ENCODE results near the gene TRAPPC3L. TPM values are rescaled to one million over a fixed set of nuclear protein-coding genes. Genes with fewer than 3 reads are reported as not detected.

Gene TRAPPC3L
- total and polyA plus RNA-seq, 2 of the 8 experiments (the other 6 are each of a cell fraction or from before 2014, with no cell fraction given) = not detected

DNA sequence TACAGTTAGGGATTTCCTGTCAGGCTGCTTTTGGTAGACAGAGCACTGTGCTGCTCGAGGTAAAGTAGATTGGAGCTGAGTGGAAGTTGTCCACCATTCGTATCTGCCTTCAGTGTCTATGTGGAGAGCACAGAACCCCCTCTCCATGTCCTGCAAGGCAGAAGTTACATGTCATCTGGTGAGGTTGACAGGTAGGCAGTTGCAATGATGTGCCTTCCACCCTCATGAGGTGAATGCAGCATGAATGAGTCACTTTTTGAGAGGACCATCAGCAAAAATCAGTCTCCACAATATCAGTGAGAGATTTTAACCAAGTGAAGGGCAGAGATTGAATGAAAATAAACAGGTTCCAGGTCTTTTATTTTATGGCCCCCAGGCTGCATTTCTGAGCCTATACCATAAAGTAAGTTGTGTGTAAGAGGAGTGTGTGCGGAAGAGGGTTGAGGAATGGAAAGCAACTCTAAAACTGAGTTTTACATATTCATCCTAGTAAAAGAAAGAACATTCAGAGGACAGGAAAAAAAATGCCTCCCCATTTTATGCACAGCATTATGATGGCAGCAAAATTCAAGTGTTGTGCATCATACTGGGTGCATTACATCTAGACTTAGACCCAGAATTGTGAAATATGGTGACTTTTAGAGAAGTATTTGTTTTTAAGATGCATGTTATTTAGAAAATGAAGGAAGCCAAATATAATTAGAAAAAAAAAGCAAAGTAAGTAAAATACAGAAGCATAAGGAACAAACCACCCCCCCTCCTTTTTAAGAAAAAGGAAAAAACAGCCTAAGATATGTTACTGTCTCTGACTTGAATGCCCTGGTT is 15.8 kb downstream of the TRAPPC3L start (continued):
- no peak for TF ChIP-seq GTF2F1 (IDR thresholded peaks at IDR 0.05; ENCODE audit: borderline replicate concordance, low read depth, low read length)

All from H1 (cell line).